ENCODE results near the gene SFXN5. TPM values are rescaled to one million over a fixed set of nuclear protein-coding genes. Genes with fewer than 3 reads are reported as not detected.

SFXN5 gene
- polyA plus RNA-seq, 1 donor from 2014 or later = 5.8 TPM

DNA sequence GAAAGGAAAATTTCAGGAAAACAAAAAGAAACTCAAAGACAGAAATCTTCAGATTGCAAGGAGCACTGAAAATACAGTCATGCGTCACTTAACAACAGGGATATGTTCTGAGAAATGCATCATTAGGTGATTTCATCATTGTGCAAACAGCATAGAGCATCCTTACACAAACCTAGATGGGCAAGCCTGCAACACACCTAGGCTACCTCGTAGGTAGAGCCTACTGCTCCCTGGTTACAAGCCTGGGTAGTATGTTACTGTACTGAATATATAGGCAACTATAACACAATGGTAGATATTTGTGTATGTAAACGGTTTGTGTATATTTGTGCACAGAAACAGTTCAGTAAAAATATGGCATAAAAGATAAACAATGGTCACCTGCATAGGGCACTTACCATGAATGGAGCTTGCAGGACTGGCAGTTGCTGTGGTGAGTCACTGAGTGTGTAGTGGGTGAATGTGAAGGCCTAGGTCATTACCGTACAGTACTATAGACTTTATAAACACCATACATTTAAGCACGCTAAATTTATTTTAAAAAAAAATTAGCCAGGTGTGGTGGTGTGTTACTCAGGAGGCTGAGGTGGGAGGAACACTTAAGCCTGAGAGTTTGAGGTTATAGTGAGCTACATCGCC, 33.4 kb downstream of the SFXN5 start:
- Histone ChIP-seq H3K27me3 (ENCODE audit: insufficient read depth, low read depth, low read length) (no peaks in the 10 kb centered on the region), H2AFZ (ENCODE audit: low read depth, low read length) (no peak overlapping the region), H4K20me1 (ENCODE audit: insufficient read depth) (no peaks in the 10 kb centered on the region), H3F3A (ENCODE audit: insufficient read depth, low read length, poor library complexity, severe bottlenecking) (no peaks in the 10 kb centered on the region), H3K27ac (ENCODE audit: low read length) (no peak overlapping the region), H3K4me2 (ENCODE audit: low read length) (no peak overlapping the region), H3K9me2 (ENCODE audit: insufficient read depth, low read length) (no peaks in the 10 kb centered on the region), H3K9ac (ENCODE audit: low read length) (no peak overlapping the region), H3K4me3 (ENCODE audit: low read length) (no peak overlapping the region), H3K36me3 (ENCODE audit: insufficient read depth, low read length) (no peaks in the 10 kb centered on the region), H3K9me3 (ENCODE audit: low read length) (no peaks in the 10 kb centered on the region), H3K79me2 (replicated peaks; ENCODE audit: insufficient read depth, low read length) (no peaks in the 10 kb centered on the region)
- TF ChIP-seq, protein P1, sequence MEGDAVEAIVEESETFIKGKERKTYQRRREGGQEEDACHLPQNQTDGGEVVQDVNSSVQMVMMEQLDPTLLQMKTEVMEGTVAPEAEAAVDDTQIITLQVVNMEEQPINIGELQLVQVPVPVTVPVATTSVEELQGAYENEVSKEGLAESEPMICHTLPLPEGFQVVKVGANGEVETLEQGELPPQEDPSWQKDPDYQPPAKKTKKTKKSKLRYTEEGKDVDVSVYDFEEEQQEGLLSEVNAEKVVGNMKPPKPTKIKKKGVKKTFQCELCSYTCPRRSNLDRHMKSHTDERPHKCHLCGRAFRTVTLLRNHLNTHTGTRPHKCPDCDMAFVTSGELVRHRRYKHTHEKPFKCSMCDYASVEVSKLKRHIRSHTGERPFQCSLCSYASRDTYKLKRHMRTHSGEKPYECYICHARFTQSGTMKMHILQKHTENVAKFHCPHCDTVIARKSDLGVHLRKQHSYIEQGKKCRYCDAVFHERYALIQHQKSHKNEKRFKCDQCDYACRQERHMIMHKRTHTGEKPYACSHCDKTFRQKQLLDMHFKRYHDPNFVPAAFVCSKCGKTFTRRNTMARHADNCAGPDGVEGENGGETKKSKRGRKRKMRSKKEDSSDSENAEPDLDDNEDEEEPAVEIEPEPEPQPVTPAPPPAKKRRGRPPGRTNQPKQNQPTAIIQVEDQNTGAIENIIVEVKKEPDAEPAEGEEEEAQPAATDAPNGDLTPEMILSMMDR (IDR thresholded peaks at IDR 0.05; ENCODE audit: poor library complexity, severe bottlenecking) = no peak
- TF ChIP-seq TAF1 (IDR thresholded peaks at IDR 0.05; ENCODE audit: low read depth) = no peak
- TF ChIP-seq EZH2 (IDR thresholded peaks at IDR 0.05; ENCODE audit: borderline replicate concordance, insufficient read depth, low read length, poor library complexity, severe bottlenecking) = no peak
- no peak for TF ChIP-seq EP300 (conservative IDR thresholded peaks at IDR 0.05; ENCODE audit: poor library complexity, severe bottlenecking)
- no peak for TF ChIP-seq MXI1 (conservative IDR thresholded peaks at IDR 0.05; ENCODE audit: poor library complexity, severe bottlenecking)
- TF ChIP-seq, protein P2, sequence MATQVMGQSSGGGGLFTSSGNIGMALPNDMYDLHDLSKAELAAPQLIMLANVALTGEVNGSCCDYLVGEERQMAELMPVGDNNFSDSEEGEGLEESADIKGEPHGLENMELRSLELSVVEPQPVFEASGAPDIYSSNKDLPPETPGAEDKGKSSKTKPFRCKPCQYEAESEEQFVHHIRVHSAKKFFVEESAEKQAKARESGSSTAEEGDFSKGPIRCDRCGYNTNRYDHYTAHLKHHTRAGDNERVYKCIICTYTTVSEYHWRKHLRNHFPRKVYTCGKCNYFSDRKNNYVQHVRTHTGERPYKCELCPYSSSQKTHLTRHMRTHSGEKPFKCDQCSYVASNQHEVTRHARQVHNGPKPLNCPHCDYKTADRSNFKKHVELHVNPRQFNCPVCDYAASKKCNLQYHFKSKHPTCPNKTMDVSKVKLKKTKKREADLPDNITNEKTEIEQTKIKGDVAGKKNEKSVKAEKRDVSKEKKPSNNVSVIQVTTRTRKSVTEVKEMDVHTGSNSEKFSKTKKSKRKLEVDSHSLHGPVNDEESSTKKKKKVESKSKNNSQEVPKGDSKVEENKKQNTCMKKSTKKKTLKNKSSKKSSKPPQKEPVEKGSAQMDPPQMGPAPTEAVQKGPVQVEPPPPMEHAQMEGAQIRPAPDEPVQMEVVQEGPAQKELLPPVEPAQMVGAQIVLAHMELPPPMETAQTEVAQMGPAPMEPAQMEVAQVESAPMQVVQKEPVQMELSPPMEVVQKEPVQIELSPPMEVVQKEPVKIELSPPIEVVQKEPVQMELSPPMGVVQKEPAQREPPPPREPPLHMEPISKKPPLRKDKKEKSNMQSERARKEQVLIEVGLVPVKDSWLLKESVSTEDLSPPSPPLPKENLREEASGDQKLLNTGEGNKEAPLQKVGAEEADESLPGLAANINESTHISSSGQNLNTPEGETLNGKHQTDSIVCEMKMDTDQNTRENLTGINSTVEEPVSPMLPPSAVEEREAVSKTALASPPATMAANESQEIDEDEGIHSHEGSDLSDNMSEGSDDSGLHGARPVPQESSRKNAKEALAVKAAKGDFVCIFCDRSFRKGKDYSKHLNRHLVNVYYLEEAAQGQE (IDR thresholded peaks at IDR 0.05; ENCODE audit: borderline replicate concordance) = no peak
- TF ChIP-seq POLR2AphosphoS5 (IDR thresholded peaks at IDR 0.05) = no peak

DNA sequence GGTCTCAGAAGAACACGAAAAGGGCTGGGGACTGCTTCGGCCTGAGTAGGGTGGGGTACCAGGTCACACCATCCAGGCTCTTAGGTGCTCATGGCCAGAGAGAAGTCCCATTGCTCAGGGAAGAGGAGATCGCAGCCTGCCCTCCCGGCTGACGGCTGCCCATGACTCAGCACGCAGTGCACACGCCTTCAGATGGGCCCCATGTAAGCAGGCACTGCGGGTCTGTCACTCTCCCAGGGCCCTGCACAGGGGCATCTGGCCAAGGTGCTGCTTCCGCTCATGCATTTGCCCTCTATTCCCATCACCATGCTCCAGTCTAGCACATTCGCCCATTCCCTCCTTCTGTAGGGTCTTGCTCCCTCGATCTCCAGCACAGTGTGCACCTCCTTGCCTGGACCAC, 34.7 kb downstream of the SFXN5 start:
- no peaks in the 10 kb centered on the region for H4K20me1 ChIP-seq (ENCODE audit: insufficient read depth)
- H3K9me2 ChIP-seq (ENCODE audit: insufficient read depth, low read length) = no peaks in the 10 kb centered on the region
- H3K4me3 ChIP-seq (ENCODE audit: low read length) = no peak overlapping the region
- no peaks in the 10 kb centered on the region for H3K79me2 ChIP-seq (replicated peaks; ENCODE audit: insufficient read depth, low read length)
- no peaks in the 10 kb centered on the region for H3F3A ChIP-seq (ENCODE audit: insufficient read depth, low read length, poor library complexity, severe bottlenecking)
- H3K36me3 ChIP-seq (ENCODE audit: insufficient read depth, low read length) = no peaks in the 10 kb centered on the region
- H3K9me3 ChIP-seq (ENCODE audit: low read length) = no peaks in the 10 kb centered on the region
- TF ChIP-seq EP300 (conservative IDR thresholded peaks at IDR 0.05; ENCODE audit: poor library complexity, severe bottlenecking) (no peak), RAD21 (conservative IDR thresholded peaks at IDR 0.05) (no peak)
- TF ChIP-seq, protein P2 (IDR thresholded peaks at IDR 0.05; ENCODE audit: borderline replicate concordance) = no peak
- H3K27me3 ChIP-seq (ENCODE audit: insufficient read depth, low read depth, low read length) = no peaks in the 10 kb centered on the region
- no peak overlapping the region for H3K9ac ChIP-seq (ENCODE audit: low read length)
- H3K4me2 ChIP-seq (ENCODE audit: low read length) = no peak overlapping the region
- no peak overlapping the region for H2AFZ ChIP-seq (ENCODE audit: low read depth, low read length)
- H3K27ac ChIP-seq (ENCODE audit: low read length) = no peak overlapping the region

Measured in neural cell (in vitro differentiated cells).